Brain microvascular endothelial cell (primary cell): ENCODE results near the gene NHSL2.
A peak's percentile ranks its signal among the peaks of the same experiment; 100 is the strongest.

Source experiments
- DNase-seq: peaks from one replicate; pipeline ENCODE4 v3.0.0-alpha.2; 2020
- H3K27ac ChIP-seq: fragments of 250-450 bp; sonication (Bioruptor Pico); 2 replicates; pipeline ENCODE4 v1.5.1; 2020; ENCODE audit warnings: mild to moderate bottlenecking, moderate library complexity
- H3K27me3 ChIP-seq: fragments of 250-450 bp; sonication (Bioruptor Pico); replicated peaks from 2 replicates; pipeline ENCODE4 v1.5.1; 2020; ENCODE audit warnings: mild to moderate bottlenecking
- H3K36me3 ChIP-seq: fragments of 250-450 bp; sonication (Bioruptor Pico); replicated peaks from 2 replicates; pipeline ENCODE4 v1.5.1; 2020; ENCODE audit warnings: mild to moderate bottlenecking
- H3K4me3 ChIP-seq: 2 replicates; pipeline ENCODE4 v1.5.1; 2011; ENCODE audit warnings: low read depth, mild to moderate bottlenecking, control low read depth, low read length, moderate library complexity
- in situ Hi-C: cut with HindIII; loops from 2 replicates; pipeline ENCODE4 v1.10.0; 2017; ENCODE audit warnings: low sequenced_read_pairs, low pct_ligation_motif_present
- TF ChIP-seq, protein P1 (sequence below): IDR thresholded peaks from 2 replicates; pipeline ENCODE4 v1.5.1; 2011; ENCODE audit warnings: low read depth, mild to moderate bottlenecking, moderate library complexity, low read length, control low read depth, inconsistent platforms; ENCODE audit errors: missing control alignments

Gene NHSL2

DNA sequence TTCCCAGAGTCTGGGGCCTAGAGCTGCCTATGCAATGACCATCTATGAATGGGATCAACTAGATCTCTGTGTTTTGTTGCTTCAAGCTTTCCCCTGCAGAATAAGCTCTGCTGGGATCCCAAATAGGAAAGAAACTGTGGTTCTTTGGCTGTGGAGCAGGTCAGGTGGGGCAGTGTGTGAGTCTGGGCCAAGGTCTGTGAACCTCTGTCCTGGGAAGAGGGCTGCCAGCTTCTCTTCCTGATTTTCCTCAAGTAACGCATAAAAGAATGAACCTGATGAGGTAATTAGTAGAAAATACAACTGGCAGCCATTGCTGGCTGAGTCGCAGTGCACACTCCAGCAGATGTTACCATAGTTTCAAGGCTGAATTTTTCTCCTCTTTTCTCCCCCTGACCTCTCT, 266.3 kb downstream of the NHSL2 start:
- TF ChIP-seq, protein P1, sequence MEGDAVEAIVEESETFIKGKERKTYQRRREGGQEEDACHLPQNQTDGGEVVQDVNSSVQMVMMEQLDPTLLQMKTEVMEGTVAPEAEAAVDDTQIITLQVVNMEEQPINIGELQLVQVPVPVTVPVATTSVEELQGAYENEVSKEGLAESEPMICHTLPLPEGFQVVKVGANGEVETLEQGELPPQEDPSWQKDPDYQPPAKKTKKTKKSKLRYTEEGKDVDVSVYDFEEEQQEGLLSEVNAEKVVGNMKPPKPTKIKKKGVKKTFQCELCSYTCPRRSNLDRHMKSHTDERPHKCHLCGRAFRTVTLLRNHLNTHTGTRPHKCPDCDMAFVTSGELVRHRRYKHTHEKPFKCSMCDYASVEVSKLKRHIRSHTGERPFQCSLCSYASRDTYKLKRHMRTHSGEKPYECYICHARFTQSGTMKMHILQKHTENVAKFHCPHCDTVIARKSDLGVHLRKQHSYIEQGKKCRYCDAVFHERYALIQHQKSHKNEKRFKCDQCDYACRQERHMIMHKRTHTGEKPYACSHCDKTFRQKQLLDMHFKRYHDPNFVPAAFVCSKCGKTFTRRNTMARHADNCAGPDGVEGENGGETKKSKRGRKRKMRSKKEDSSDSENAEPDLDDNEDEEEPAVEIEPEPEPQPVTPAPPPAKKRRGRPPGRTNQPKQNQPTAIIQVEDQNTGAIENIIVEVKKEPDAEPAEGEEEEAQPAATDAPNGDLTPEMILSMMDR = no peak
- no peak overlapping the region for H3K27ac ChIP-seq
- DNase-seq = no peak
- in situ Hi-C loops = no loop called here
- H3K36me3 ChIP-seq = no peaks in the 10 kb centered on the region
- H3K27me3 ChIP-seq = no peaks in the 10 kb centered on the region
- no peak overlapping the region for H3K4me3 ChIP-seq

- TF ChIP-seq, protein P1 = no peak
- H3K27me3 ChIP-seq = no peaks in the 10 kb centered on the region
- in situ Hi-C loops = no loop called here
- H3K27ac ChIP-seq = no peak overlapping the region
- H3K4me3 ChIP-seq = no peak overlapping the region
- DNase-seq = no peak
- H3K36me3 ChIP-seq = no peaks in the 10 kb centered on the region
These were observed 269.9 kb downstream of the NHSL2 start for GRCh38 chrX:72180539-72180938.

DNA sequence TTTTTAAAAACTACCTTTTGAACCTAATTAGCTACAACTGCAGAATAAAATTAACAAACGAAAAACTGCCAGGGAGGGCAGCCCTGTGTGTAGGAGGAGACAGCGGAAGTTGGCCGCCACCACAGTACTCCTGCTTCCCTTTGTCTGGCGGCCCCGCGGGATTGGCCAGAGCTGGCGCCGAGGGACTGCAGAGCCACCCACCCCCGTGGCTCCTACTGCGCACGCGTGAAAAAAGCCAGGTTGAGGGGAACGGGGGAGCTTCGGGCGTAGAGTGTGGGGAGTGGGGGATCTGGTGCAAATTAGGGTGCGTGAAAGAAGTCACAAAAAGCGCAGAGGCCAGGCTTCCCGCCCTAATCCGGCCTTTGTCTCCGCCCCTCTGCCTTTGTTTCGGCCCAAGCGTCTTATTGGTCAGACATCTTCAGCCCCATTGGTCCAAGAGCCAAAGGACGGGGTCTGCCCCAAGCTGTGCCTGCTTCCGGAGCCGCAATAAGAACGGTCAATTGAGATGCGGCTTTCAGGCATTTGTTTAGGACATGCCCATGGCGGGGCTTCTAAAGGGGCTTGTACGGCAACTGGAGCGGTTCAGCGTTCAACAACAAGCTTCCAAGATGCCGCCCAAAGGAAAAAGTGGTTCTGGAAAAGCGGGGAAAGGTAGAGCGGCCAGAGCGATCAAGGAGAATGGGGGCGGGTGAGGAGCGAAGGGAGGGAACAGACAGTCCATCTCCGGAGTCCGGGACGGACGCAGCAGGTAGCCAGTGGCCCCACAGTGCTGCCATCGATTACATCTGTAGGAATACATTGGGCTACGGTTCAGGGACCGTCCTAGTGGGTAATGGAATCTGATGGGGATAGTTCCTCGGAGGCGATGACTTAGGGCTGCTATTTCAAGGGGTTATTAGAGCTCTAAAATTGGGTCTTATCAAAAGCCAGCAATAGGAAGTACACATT, 270.8 kb downstream of the NHSL2 start, which contains the start of gene PIN4:
Gene PIN4 (plus strand): TSS at position 580 of the 948 bp plus-strand sequence. CDS start 29 bp downstream, at position 609.
- peak; percentile 96 for DNase-seq
- H3K27ac ChIP-seq = peak within 1 kb of the TSS; percentile 80
- in situ Hi-C loops = no loop called here
- H3K27me3 ChIP-seq = no peaks in the 10 kb centered on the region
- H3K4me3 ChIP-seq = peak within 1 kb of the TSS; percentile 83
- TF ChIP-seq, protein P1 = no peak
- H3K36me3 ChIP-seq = no peaks in the 10 kb centered on the region

- Histone ChIP-seq H3K27ac (no peak overlapping the region), H3K4me3 (no peak overlapping the region), H3K36me3 (no peaks in the 10 kb centered on the region), H3K27me3 (no peaks in the 10 kb centered on the region)
- no peak for DNase-seq
- TF ChIP-seq, protein P1 = no peak
- in situ Hi-C loops = no loop called here
These were observed 272.3 kb downstream of the NHSL2 start for GRCh38 chrX:72182924-72183323.

GRCh38 chrX:72201836-72202536, 291.3 kb downstream of the NHSL2 start:
- peak; percentile 75 for DNase-seq
- no peaks in the 10 kb centered on the region for H3K36me3 ChIP-seq

More at GRCh38 chrX:72201836-72202536, 291.3 kb downstream of the NHSL2 start:
- Histone ChIP-seq H3K27ac (peak overlapping the region; percentile 82), H3K4me3 (no peak overlapping the region), H3K27me3 (peaks cover 5% of the 10 kb centered on the region)
- TF ChIP-seq, protein P1 = no peak
- in situ Hi-C loops = no loop called here
